Ovary (tissue), 3 donors: Measurements from ENCODE around the gene DGKQ.

Experiments
- CTCF ChIP-seq, 3 donors: fragments of 450-650 bp in 2 of 3; fragments of 200-600 bp in 1 of 3; IDR thresholded peaks; one replicate each; pipeline versions ENCODE4 v1.5.1 to v1.8.0; 2016 to 2022; ENCODE audit warnings: antibody characterized with exemption in 3 of 3, mild to moderate bottlenecking in 1 of 3
- POLR2A ChIP-seq: fragments of 450-650 bp; IDR thresholded peaks from one replicate; pipeline ENCODE4 v1.6.1; 2017; ENCODE audit warnings: antibody characterized with exemption, mild to moderate bottlenecking, moderate library complexity
- donor health status: DM: no; HTN: no; CAD: no.

DNA sequence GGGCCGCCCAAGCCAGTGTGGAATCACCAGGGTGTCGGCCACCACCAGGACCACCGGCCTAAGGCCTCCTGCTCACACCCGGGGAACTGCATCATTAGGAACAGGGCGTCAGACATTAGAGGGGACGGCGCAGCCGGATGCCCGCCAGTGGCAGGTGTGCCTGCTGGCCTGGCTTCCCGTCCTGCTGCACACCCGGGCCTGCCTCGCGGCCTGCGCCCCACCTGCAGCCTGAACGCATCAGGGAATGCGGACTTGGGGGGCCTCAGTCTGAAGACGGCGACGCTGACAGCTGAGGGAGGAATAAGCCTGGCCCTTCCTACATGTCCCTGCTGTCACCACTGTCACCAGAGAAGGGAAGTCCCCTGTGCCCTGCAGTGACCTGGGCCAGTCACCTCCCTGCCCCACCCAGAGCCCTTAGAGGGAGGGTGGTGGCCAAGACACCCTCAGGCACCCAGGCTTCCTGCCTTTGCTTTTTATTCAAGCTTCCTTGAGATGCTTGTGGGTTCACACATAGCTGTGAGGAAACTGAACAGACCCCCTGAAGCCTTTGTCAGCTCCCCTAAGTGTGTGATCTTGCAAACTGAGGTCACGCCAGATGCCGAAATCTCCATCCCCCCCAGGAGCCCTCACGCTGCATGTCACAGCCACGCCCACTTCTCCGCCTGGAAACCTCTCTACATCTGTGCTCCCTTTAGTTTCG lies 3.2 kb downstream of the DGKQ start:
- TF ChIP-seq CTCF (IDR thresholded peaks at IDR 0.05) (no peak), POLR2A (no peak)
